Colon (tissue), 2 donors: ENCODE results near the gene MRC1.
A peak's percentile ranks its signal among the peaks of the same experiment; 100 is the strongest.

Source experiments
- FAIRE-seq: peaks from 2 replicates; lab custom pipeline; 2012; peaks lifted over from hg19 to GRCh38; lab: Jason Lieb, UNC
- donor health status: control.
- donor health status: control.

The MRC1 gene

DNA sequence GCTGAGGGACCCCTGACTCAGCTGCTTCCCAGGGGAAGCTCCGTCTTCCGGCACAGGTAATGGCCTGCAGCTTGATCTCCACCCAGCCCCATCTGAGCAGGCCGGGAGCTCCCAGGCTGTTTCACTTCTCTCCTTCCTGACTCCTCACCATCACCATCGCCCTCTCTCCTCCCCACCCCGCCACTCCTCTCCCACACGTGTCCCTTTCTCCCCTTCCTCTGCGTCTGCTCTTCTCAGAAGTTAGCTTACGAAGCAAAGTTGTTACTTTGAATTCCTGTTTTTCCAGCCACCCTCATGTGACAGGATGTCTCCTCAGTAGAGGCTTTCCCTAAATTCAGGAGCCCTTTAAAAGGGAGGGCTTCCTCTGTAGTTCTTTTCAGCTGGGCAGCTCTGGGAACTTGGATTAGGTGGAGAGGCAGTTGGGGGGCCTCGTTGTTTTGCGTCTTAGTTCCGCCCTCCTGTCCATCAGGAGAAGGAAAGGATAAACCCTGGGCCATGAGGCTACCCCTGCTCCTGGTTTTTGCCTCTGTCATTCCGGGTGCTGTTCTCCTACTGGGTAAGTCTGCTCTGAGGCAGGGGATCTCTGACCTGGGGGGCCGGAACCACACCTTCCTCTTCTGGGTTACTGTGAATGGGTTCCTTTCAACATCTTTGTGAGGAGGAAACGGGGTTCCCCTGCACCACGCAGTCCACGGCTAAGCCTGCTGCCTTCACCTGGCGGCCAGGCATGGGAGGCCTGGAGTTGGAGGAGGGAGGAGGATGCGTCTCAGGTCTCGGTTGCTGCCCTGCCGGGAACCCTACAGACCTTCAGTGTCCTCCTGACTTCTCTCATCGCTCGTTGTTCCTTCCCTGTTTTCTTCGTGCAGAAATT, at the start of gene MRC1:
MRC1 (plus strand) TSS at position 378 of the 871 bp plus-strand sequence; CDS start at position 496, 118 bp downstream.
- FAIRE-seq = no peak

DNA sequence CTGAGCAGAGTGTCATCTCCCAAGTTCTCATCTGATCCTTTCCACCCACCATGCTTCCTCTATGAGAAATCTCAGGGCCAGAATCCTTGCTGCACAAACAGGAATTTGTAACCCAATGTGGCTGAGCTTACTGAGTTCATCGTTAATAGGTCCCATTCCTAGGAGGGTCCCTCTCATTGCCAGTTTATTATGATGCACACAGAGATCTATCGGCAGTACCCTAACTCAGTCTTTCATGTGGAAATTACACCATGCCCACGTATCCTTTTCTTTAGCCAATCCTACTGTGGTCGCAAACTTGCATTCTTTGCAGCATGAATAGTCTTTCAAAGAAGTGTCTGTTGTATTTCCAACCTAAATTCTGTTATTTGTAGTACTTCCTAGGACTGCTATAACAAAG, 45.0 kb upstream of the MRC1 start:
- FAIRE-seq = no peak

DNA sequence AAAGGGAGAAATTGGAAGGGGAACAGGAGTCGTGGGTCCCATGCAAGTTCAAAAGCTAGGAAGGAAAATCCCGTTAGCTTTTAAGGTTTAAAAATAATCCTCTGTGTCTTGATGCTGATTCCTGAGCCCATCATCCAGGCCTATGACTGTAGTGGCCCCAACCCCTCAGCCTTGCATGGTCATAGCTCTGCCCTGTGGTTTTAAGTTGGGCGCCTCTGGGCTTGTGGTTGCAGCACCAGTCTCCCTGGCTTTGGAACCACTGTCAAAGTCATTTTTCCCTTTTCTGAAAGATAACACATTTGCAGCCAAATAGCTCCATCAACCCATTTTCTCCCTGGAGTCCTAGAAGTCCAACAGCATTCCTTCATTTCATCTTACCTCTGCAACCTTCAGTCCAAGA, 43.5 kb upstream of the MRC1 start:
- no peak for FAIRE-seq

DNA sequence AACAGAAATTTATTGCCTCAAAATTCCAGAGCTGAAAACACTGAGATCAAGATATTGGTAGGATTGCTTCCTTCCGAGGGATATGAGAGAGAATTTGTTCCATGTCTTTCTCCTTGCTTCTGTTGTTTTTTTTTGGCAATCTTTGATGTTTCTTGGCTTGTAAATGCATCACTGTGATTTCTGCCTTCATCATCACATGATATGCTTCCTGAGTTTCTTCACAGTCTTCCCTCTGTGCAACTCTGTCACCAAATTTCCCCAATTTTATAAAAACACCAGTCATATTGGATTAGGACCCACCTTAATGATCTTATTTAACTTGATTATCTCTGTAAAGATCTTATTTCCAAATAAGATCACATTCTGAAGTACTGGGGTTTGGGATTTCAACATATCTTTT, 42.4 kb upstream of the MRC1 start:
- FAIRE-seq = no peak

DNA sequence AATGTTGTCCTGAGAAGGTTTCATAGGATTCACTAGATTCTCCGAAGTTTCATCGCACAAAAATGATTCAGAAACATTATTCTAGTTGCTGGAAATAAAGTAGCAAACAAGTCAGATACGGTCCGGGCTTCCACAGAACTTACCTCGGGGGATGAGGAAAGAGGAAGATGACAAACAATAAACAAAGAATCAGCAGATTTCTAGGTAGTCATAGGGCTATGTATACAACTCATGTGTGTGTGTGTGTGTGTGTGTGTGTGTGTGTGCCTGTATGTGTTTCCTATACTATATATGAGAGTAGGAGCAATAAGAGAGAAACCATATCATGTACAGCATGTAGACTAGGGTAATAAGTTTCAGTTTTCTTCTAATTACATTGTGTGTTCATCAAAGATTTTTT, 40.7 kb upstream of the MRC1 start:
- no peak for FAIRE-seq

DNA sequence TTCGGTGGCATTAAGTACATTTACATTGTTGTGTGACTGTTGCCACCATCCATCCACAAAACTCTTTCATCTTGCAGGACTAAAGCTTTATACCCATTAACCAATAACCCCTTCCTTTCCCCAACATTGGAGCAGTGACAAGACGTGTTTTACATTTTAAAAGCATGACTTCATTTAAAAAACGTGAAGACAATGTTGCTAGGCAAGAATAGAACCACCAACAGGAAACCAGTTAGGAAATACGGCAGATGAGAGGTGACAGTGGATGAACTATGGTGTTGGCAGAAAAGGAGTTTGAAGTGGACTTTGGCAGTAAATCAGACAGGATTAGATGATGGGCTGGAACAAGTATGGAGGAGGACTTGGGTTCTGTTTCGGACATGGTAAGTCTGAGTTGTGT, 40.2 kb upstream of the MRC1 start:
- FAIRE-seq = no peak

DNA sequence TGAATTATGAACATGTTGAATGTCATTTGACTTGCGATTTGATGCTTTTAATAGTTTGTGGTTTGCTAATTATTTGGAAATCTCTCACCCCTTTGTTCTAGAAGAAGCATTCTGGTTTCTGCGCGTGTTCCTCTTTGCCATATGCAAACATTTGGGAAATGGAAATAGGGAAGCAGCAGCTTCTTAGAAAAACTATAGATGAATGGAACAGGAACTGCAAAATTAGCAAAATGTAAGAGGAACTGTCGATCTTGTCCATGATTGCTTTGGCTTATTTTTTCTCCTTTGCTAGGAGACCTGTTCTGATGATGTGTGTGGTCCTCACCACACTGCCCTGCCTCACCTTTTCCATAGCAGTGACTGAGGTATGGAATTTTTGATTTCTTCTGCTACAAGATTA, 38.1 kb upstream of the MRC1 start:
- no peak for FAIRE-seq

DNA sequence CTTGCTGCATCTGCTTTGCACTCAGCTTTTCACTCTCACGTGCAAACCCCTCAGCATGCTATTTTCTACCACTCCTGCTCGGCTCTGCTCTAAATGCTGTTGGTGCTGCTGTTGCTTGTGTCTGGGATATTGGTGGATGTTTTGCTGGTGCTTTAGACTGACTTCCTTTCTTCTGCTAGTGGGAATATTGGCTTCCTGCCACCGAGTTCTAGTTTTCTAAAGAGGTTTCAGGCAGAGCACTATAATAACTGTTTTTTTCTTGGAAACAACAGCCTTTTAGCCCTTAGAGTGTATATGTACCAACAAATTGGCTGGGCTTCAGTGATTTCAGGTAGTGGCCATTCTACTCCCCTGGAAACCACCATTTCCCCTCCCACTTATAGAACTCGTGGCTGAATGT, 29.4 kb upstream of the MRC1 start:
- FAIRE-seq = no peak

DNA sequence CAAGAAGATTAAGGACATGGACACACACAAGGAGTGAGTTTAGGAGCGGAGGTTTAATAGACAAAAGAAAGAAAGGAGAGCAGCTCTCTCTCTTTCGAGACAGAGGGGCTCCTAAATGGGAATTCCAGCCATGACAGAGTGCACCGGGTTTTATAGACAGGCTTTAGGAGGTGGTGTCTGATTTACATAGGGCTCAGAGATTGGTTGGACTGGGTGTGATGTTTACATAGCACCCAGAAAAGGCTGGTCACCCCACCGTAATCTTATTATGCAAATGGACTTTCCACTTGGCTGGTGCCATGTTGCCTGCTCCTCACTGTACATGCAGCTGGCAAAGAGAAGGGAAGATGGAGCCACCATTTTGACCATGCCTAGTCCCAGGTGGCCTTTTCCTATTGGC, 28.4 kb upstream of the MRC1 start:
- no peak for FAIRE-seq

DNA sequence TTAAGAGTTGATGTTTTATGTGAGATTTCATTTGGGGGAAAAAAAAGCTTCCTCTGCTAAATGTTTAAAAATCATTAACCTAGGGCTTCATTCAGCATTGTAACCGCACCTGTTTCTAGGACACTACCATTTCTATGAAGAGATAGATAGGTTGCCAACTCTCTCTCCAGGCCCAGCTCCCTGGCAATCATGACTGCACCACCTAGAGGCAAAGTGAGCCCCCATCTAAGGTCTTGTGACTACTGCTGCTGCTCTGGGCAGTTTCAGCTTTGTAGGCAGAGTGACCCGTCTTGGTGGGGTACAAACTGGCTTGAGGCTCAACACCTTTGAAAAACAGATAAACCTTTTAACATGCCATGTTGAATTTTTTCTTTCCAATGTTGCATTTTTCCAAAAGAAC, 27.3 kb upstream of the MRC1 start:
- no peak for FAIRE-seq

DNA sequence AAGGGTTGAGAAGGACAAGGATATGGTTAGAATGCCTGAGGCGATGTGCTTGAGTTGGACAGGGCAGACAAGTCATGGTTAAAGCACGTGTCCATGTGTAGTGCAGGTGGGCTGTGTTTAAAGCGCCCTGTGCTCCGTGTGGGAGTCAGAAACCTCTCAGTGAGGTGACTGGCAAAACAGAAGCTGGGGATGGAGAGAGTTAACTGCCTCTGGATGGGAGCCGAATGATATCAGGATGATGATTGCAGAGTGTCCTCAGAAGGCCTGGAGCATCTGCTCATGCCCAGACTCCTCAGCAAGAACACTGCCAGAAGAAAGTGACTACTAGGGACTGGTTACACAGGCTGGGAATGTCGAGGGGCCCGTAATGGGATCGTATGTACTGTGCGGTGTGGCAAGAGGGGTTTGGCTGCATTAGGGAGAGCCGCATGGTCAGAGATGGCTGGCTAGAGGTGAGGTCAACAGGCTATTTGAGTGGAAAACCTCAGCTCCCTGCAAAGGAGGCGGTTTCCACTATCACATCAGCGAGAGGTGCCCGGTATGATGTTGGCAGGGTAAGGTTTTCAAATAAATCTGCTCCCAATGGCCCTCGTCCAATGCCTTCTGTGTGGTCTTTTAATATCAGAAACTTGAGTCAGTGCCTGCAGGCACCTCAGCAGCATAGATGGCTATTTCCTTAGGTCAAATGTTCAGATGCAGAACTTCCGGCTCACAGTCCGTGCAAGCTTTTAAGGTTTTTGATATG, 26.1 kb upstream of the MRC1 start:
- no peak for FAIRE-seq

DNA sequence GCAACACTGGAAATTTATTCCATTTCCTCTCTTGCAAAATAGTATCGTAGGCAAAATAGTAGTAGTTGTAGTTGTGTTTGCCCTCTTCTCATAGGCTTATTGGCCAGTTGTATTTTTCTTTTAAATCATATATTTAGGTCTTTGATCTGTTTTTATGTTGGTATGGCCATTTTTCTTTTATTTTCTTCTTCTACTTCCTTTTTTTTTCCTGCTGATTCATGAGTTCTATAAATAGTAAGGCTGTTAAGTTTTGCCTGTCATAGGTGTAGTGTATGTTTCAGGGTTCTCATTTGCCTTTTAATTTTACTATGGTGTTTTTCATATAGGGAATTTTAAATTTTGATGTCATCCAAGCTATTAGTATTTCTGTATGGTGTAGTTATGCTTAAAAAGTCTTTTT, 25.4 kb upstream of the MRC1 start:
- peak; percentile 5 for FAIRE-seq

DNA sequence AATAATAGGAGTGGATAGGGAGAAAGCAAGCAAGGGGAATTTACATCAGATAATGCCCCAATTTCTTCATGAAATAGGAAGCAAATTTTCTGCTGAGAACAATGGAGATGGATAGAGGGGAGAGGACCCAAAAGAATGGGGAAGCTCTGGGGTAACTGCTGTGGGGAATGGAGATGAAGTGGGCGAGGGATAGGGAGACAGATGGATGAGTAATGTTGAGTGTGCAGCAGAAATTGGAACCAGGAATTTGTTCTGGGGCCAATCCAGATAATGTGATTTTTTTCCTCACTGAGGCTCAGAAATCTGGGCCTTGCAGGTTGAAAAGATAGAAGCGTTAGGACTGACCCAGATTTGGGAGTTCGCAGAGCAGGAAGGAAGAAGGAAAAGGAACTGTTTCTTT, 24.5 kb upstream of the MRC1 start:
- no peak for FAIRE-seq

DNA sequence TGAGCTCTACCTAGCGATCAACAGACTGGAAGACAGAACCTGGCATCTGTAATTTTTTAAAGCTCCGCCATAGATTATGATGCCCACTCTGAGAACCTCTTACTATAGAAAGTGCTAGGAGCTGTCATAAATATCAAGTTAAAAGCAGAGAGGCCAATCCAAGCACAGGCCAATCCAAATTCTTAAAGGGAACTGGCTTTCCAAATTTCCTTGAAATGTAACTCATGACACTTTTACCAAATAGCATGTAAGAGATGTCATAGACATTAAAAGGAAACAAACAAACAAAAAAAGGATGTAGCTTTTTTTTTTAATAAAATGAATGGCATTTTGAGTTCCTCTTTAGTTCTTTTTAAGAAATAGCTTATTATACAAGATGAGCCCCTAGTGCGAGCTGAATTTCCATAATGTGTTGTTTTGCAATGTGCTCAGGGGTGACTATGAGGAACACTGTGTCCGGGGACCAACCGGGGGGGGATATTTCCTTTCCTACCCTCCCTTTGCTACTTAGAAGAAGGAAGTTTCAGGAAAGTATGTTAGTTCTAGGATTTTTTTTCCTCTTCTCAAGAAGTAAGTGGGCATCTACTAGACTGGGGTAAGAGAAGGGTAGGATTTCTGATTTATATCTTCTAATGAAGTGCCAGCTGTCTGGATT, 23.7 kb upstream of the MRC1 start:
- no peak for FAIRE-seq

DNA sequence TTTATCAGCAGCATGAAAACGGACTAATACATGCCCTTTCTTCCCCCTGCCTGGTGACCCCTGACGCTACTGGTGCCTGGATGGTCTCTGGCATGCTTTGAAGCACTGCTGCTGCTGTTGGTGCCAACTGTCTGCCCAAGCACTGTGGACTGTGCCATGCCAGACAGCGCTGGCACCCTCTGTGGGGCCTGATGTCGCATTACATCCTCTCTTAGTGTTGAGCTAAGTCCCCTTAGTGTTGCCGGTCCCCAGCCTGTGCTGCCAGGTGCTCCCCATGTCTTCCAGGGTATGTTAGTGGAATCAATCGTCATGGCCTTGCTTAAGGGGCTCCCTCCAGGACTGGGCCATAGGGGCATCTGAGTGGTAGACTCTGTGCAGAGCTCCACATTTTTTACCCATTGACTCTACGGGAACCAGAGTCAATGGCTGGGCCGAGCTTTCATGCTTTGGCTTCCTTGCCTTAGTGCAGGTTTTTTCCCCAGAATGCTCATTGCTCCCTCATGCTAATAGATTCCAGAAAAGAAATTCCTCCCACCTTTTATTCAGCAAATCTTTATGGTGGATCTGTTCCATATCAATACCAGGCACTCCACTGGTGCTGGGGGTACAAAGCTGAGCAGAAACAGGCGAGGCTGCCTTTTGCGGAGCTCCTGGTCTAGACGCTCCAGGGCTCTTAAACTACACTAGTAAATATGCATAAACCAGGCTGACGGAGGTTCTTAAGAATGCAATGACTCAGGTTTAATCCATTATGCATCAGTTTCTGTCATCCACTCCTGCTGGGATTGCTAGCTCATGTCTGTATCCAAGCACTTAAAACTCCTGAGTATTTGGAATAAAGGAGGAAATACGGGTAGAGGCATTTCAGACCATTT, 21.8 kb upstream of the MRC1 start:
- no peak for FAIRE-seq

DNA sequence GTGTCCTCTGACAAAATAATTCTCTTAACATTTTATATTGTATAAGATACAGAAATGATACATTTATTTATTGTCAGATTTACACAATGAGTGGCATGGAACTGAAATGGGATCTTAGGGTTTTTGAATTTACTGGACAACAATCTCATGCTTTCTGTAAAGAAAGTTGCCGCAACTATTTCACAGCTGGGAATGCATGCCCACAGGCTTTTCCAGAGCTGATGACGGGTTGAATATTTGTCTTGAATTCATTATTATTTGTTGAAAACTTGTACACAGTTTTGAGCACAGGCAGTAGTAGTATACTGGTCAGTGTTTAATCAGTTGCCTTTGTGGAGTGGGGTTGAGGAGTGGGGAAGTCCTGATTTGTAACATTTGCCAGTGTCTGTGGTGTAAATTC, 20.5 kb upstream of the MRC1 start:
- FAIRE-seq = no peak

DNA sequence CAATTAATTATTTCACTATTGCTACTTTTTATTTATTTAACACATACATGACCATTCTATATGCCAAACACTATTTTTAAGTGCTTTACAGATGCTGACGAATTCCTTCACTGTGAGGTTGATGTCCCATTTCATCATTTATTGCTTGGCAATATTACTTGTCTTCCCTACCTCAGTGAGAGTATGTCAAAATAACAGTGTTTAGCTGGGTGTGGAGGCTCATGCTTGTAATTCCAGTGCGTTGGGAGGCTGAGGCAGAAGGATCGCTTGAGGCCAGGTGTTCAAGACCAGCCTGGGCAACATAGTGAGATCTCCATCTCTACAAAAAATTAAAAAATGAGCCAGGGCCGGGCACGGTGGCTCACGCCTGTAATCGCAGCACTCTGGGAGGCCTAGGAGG, 19.8 kb upstream of the MRC1 start:
- FAIRE-seq = no peak

DNA sequence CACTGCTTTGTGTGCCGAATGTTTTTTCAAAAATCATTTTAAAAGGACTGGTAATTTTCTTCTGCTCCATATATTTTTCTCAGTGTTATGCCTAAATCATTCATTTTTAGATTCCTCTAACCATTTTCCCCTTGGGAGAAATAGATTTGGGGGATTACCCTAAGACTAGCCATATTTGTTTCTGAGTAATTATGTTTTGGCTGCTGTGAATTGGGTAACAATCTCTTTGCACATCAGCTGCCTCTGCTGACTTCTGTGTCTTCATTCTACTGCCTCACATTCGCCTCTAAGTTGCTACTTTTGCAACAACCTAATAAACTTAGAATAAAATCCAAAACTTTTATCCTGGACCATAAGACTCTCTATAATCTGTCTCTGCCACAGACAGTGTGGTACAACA, 18.5 kb upstream of the MRC1 start:
- no peak for FAIRE-seq

DNA sequence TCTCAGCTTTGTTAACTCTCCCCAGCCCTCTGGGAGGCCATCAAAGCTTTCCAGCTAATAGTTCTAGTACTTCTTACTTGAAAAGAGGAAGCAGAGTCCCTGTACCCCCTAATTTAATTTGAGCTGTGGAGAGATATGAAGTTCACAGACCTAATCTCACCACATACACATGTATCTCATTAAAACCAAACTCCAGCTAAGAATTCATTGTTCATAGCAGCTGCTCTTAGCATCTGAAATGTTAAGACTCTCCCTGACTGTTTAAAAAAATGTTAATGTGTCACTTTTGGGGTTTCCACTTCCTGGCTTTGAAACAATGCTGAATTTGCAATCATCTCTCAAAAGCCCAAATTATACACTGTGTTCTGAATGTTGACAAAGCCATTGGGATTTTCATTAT, 16.2 kb upstream of the MRC1 start:
- no peak for FAIRE-seq

DNA sequence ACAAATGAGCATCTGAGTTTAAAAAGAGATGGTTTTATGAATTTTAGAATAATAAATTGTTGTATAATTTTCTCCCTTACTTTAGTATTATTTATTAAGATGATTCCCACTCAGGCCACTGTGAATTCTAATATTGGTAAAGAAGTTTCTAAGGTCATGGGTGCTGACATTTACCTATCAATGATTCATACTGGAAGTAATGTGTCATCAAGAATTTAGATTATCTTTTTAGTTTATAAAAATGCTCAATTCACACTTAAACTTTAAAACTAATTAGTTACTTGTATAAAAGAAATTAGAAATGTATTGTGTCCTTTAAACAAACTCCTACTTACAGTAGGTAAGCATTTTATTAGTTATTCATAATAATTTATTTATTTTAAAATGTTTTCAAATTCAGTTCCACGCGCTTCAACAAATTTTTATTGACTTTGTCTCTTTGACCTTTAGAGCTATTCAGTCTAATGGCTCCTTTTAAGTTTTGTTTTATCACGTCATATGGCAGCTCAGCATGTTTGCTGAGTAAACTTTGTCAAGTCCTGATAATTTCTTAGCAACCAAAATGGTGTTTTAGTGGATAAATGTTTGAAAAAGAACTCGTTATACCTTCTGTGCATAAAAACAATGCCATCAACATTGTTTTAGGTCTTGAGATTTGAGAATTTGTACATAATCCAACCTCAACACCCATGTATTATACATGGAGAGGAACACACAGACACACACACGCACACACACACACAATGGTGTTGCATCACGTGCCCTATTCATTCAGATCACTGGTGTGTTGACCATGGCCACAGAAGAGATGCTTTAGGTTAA, 15.1 kb upstream of the MRC1 start:
- FAIRE-seq = peak; percentile 98

DNA sequence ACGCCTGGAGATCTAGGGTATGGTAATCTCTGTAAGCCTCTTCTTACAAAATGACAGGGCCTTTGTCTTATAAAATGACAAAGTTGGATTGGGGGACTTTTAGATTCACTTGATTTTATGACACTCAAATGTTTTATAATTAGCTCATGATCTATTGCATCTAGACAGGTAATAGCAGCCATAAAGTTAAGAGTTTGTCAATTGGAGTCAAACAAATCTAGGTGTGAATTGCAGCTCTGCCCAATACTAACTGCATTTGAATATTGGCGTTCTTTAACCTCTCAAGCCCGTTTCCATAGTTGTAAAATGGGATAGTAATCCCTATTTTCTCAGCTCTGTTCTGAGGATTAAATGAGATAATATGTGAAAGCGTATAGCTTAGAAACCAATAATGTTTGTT, 14.1 kb upstream of the MRC1 start:
- peak; percentile 14 for FAIRE-seq
